H9 (cell line): Measurements from ENCODE around the gene PTPRJ. TPM values are rescaled to one million over a fixed set of nuclear protein-coding genes. Genes with fewer than 3 reads are reported as not detected.

ENCODE experiments used
- DNase-seq: peaks from one replicate; pipeline ENCODE4 v3.0.0-alpha.2; 2017
- H2AFZ ChIP-seq: one replicate; pipeline ENCODE4 v1.6.1; 2013; ENCODE audit warnings: mild to moderate bottlenecking, low read length, control low read depth, moderate library complexity
- H2AK5ac ChIP-seq: 2 replicates; pipeline ENCODE4 v1.6.1; 2013; ENCODE audit warnings: low read length, control low read depth, mixed read lengths; ENCODE audit not compliant: insufficient read length
- H2BK120ac ChIP-seq: one replicate; pipeline ENCODE4 v1.6.1; 2013; ENCODE audit warnings: low read depth, mild to moderate bottlenecking, low read length, control low read depth, inconsistent platforms; ENCODE audit not compliant: poor library complexity, severe bottlenecking
- H2BK12ac ChIP-seq: 2 replicates; pipeline ENCODE4 v1.6.1; 2013; ENCODE audit warnings: low read length, control low read depth, mixed read lengths, low read depth; ENCODE audit not compliant: insufficient read length
- H2BK15ac ChIP-seq: 2 replicates; pipeline ENCODE4 v1.6.1; 2013; ENCODE audit warnings: low read depth, low read length, control low read depth
- H2BK20ac ChIP-seq: one replicate; pipeline ENCODE4 v1.6.1; 2013; ENCODE audit warnings: low read depth, mild to moderate bottlenecking, low read length, control low read depth, inconsistent platforms; ENCODE audit not compliant: poor library complexity, severe bottlenecking
- H2BK5ac ChIP-seq: 2 replicates; pipeline ENCODE4 v1.6.1; 2013; ENCODE audit warnings: low read length, control low read depth, mixed read lengths; ENCODE audit not compliant: insufficient read length
- H3K14ac ChIP-seq: 2 replicates; pipeline ENCODE4 v1.6.1; 2013; ENCODE audit warnings: low read length, control low read depth; ENCODE audit not compliant: insufficient read depth
- H3K18ac ChIP-seq: 2 replicates; pipeline ENCODE4 v1.6.1; 2013; ENCODE audit warnings: low read depth, mild to moderate bottlenecking, mixed read lengths, low read length, control low read depth; ENCODE audit not compliant: insufficient read length
- H3K23ac ChIP-seq: 2 replicates; pipeline ENCODE4 v1.6.1; 2013; ENCODE audit warnings: low read length, control low read depth, mixed read lengths, low read depth; ENCODE audit not compliant: insufficient read length
- H3K23me2 ChIP-seq: 2 replicates; pipeline ENCODE4 v1.6.1; 2013; ENCODE audit warnings: low read depth, mild to moderate bottlenecking, mixed read lengths, low read length, control low read depth; ENCODE audit not compliant: insufficient read length, poor library complexity, severe bottlenecking
- H3K27ac ChIP-seq: 2 replicates; pipeline ENCODE4 v1.5.1; 2013; ENCODE audit warnings: low read length, control low read depth, mixed read lengths, low read depth; ENCODE audit not compliant: insufficient read length
- H3K27me3 ChIP-seq: 2 replicates; pipeline ENCODE4 v1.6.1; 2013; ENCODE audit warnings: low read length, control low read depth, inconsistent platforms; ENCODE audit not compliant: insufficient read depth
- H3K4ac ChIP-seq: 2 replicates; pipeline ENCODE4 v1.6.1; 2013; ENCODE audit warnings: low read depth, mild to moderate bottlenecking, control low read depth, inconsistent platforms, low read length, moderate library complexity
- H3K4me1 ChIP-seq: 2 replicates; pipeline ENCODE4 v1.6.1; 2013; ENCODE audit warnings: low read length, control low read depth, inconsistent platforms; ENCODE audit not compliant: insufficient read depth
- H3K4me2 ChIP-seq: 2 replicates; pipeline ENCODE4 v1.6.1; 2013; ENCODE audit warnings: low read length, control low read depth, mixed read lengths; ENCODE audit not compliant: insufficient read length, insufficient read depth
- H3K56ac ChIP-seq: 2 replicates; pipeline ENCODE4 v1.6.1; 2013; ENCODE audit warnings: low read depth, mild to moderate bottlenecking, mixed read lengths, low read length, control low read depth; ENCODE audit not compliant: insufficient read length
- H3K79me1 ChIP-seq: 2 replicates; pipeline ENCODE4 v1.6.1; 2013; ENCODE audit warnings: low read depth, mild to moderate bottlenecking, moderate library complexity, low read length, control low read depth, inconsistent platforms; ENCODE audit not compliant: insufficient read depth, poor library complexity, severe bottlenecking
- H3K79me2 ChIP-seq: 2 replicates; pipeline ENCODE4 v1.6.1; 2013; ENCODE audit warnings: low read length, control low read depth, inconsistent platforms; ENCODE audit not compliant: insufficient read depth
- H3K9ac ChIP-seq: 2 replicates; pipeline ENCODE4 v1.6.1; 2013; ENCODE audit warnings: low read length, control low read depth, mixed read lengths; ENCODE audit not compliant: insufficient read length; ENCODE audit errors: extremely low read depth
- H3K9me3 ChIP-seq: one replicate; pipeline ENCODE4 v1.6.1; 2013; ENCODE audit warnings: low read depth, low read length, inconsistent platforms; ENCODE audit not compliant: control insufficient read depth
- H3T11ph ChIP-seq: one replicate; pipeline ENCODE4 v1.6.1; 2013; ENCODE audit warnings: mild to moderate bottlenecking, low read length, control low read depth, inconsistent platforms
- H4K20me1 ChIP-seq: one replicate; pipeline ENCODE4 v1.6.1; 2013; ENCODE audit not compliant: control insufficient read depth, insufficient read length, insufficient read depth
- H4K5ac ChIP-seq: 2 replicates; pipeline ENCODE4 v1.6.1; 2013; ENCODE audit warnings: low read depth, mild to moderate bottlenecking, mixed read lengths, low read length, control low read depth; ENCODE audit not compliant: insufficient read length
- H4K8ac ChIP-seq: replicated peaks from 2 replicates; pipeline ENCODE4 v1.6.1; 2013; ENCODE audit warnings: low read length, control low read depth, mixed read lengths, low read depth; ENCODE audit not compliant: insufficient read length
- H4K91ac ChIP-seq: 2 replicates; pipeline ENCODE4 v1.6.1; 2013; ENCODE audit warnings: low read depth, mild to moderate bottlenecking, moderate library complexity, mixed read lengths, low read length, control low read depth; ENCODE audit not compliant: insufficient read length
- H3K27ac Mint-ChIP-seq, 3 experiments: 2 replicates in 2 of 3; 3 replicates in 1 of 3; pipeline ENCODE4 v1.8.0; 2020 to 2021; ENCODE audit warnings: mixed read lengths in 3 of 3, mild to moderate bottlenecking in 1 of 3, moderate library complexity in 1 of 3
- H3K27me3 Mint-ChIP-seq: 2 replicates; pipeline ENCODE4 v1.8.0; 2021; ENCODE audit warnings: low read depth, mild to moderate bottlenecking, moderate library complexity, mixed read lengths
- H3K36me3 Mint-ChIP-seq, 3 experiments: 2 replicates in 2 of 3; 3 replicates in 1 of 3; pipeline ENCODE4 v1.8.0; 2020 to 2021; ENCODE audit warnings: low read depth in 3 of 3, mixed read lengths in 3 of 3; ENCODE audit not compliant: insufficient read depth in 1 of 3
- H3K4me1 Mint-ChIP-seq, 2 experiments: 2 replicates each; pipeline ENCODE4 v1.8.0; 2020; ENCODE audit warnings: mixed read lengths in 2 of 2
- H3K4me3 Mint-ChIP-seq, 2 experiments: 2 replicates in 1 of 2; 3 replicates in 1 of 2; pipeline ENCODE4 v1.8.0; 2020 to 2021; ENCODE audit warnings: mild to moderate bottlenecking in 2 of 2, mixed read lengths in 2 of 2, moderate library complexity in 1 of 2
- H3K9me3 Mint-ChIP-seq, 2 experiments: 2 replicates in 1 of 2; 3 replicates in 1 of 2; pipeline ENCODE4 v1.8.0; 2020; ENCODE audit warnings: mild to moderate bottlenecking in 2 of 2, mixed read lengths in 2 of 2, moderate library complexity in 1 of 2
- CTCF ChIP-seq: fragments of 200-600 bp; sonication (generic); conservative IDR thresholded peaks from 3 replicates; pipeline ENCODE4 v1.8.0; 2021; ENCODE audit warnings: antibody characterized with exemption, mild to moderate bottlenecking
- WGBS: extraction: QIAGEN DNeasy Blood & Tissue Kit; methylation state at CpG from one replicate; pipeline ENCODE4 v1.1.7; 2013; ENCODE audit warnings: missing lambda C conversion rate, low lambda C conversion rate, mixed read lengths; ENCODE audit not compliant: insufficient read length; ENCODE audit errors: extremely low coverage; 5-methylcytosine and 5-hydroxymethylcytosine counted together
- long read RNA-seq: library from polyadenylated mRNA; unstranded; transcript quantifications from one replicate; pipeline ENCODE4 v2.0.0, GENCODE V29; 2020
- total RNA-seq: library from RNA; stranded (reverse); gene quantifications from 2 replicates; pipeline ENCODE4 v1.2.1, GENCODE V29; 2021

PTPRJ gene
- total RNA-seq, result 10.6 and 11.4 TPM in 2 replicates
- long read RNA-seq, partial matches to known transcripts, result 1 of 2 reads
- long read RNA-seq, other reads (novel, unspliced or antisense), result 1 of 2 reads

- H2AFZ ChIP-seq, result no peak within 1 kb of the TSS
- no peak within 1 kb of the TSS for H2AK5ac ChIP-seq
- no peak for TF ChIP-seq CTCF
- no peaks in the 10 kb centered on the region for H3K27me3 ChIP-seq
- no peak within 1 kb of the TSS for H2BK120ac ChIP-seq
- no peak within 1 kb of the TSS for H3K56ac ChIP-seq
- H3K18ac ChIP-seq, result no peak within 1 kb of the TSS
- no peak within 1 kb of the TSS for H4K5ac ChIP-seq
- no peak within 1 kb of the TSS for H2BK20ac ChIP-seq
- no peak within 1 kb of the TSS for H2BK5ac ChIP-seq
- H2BK15ac ChIP-seq, result no peak within 1 kb of the TSS
- peak within 1 kb of the TSS; percentile 69 for H3K4me2 ChIP-seq
- no peak within 1 kb of the TSS for H2BK12ac ChIP-seq
- H4K8ac ChIP-seq, result no peak within 1 kb of the TSS
- peak within 1 kb of the TSS; percentile 75 to 88 for H3K4me3 Mint-ChIP-seq
- H3K9me3 ChIP-seq, result no peaks in the 10 kb centered on the region
- no CpG with 5 or more reads among the region's 111 CpGs for WGBS
- peaks cover 20% of the 10 kb centered on the region for H3K27me3 Mint-ChIP-seq
- no peak within 1 kb of the TSS for H4K91ac ChIP-seq
- peak; percentile 75 for DNase-seq
- H3K27ac Mint-ChIP-seq, result no peak within 1 kb of the TSS; a peak in 1 of 7 replicates
- no peak within 1 kb of the TSS for H3K23ac ChIP-seq
- H3K79me2 ChIP-seq, result peaks cover 2% of the 10 kb centered on the region; the same call in 1 of the 2 replicates
- no peak within 1 kb of the TSS for H3K27ac ChIP-seq
- H3T11ph ChIP-seq, result no peak within 1 kb of the TSS
- no peak within 1 kb of the TSS for H3K9ac ChIP-seq
- H3K36me3 Mint-ChIP-seq, result peaks cover 0 to 3% (median 2%) of the 10 kb centered on the region in 3 experiments; a peak in 2 of 7 replicates
- no peak within 1 kb of the TSS for H3K14ac ChIP-seq
- H3K79me1 ChIP-seq, result no peaks in the 10 kb centered on the region
- no peaks in the 10 kb centered on the region for H3K9me3 Mint-ChIP-seq
- H3K4me1 Mint-ChIP-seq, result peaks cover 13 to 22% of the 10 kb centered on the region in 2 experiments
- peaks cover 11% of the 10 kb centered on the region for H3K23me2 ChIP-seq
- H3K4me1 ChIP-seq, result no peaks in the 10 kb centered on the region; the same call in 1 of the 2 replicates
- no peaks in the 10 kb centered on the region for H4K20me1 ChIP-seq
- no peak within 1 kb of the TSS for H3K4ac ChIP-seq
Observed at GRCh38 chr11:47980088-47980906, at the start of gene PTPRJ. Gene PTPRJ, plus strand, starts transcription at chr11:47980559. Its CDS starts 354 bp downstream, at chr11:47980913.
